ENCODE results near the gene CCDC86. TPM values are rescaled to one million over a fixed set of nuclear protein-coding genes. Genes with fewer than 3 reads are reported as not detected.

CCDC86 gene
- total RNA-seq, 4 donors from 2014 or later: 19.2 to 43.8 (median 21.8) TPM

GRCh38 chr11:60847896-60848295 lies 6.0 kb downstream of the CCDC86 start:
- no peak overlapping the region for H3K4me3 ChIP-seq (ENCODE audit: low read depth, poor library complexity, severe bottlenecking)
- TF ChIP-seq POLR2A (IDR thresholded peaks at IDR 0.05): no peak
- TF ChIP-seq CTCF (IDR thresholded peaks at IDR 0.05): no peak
- no peak for DNase-seq (ENCODE audit: low spot score in 2 of 2)
- intact Hi-C loops (cut with DNase I; ENCODE audit: low total_unique reads): loop anchor here (10.0 kb wide), 1 partner anchor 287 kb away; no protein-coding TSS in a partner anchor
- WGBS, 2 donors: 90 to 95% methylated on average over 12 of the region's 12 CpGs

DNA sequence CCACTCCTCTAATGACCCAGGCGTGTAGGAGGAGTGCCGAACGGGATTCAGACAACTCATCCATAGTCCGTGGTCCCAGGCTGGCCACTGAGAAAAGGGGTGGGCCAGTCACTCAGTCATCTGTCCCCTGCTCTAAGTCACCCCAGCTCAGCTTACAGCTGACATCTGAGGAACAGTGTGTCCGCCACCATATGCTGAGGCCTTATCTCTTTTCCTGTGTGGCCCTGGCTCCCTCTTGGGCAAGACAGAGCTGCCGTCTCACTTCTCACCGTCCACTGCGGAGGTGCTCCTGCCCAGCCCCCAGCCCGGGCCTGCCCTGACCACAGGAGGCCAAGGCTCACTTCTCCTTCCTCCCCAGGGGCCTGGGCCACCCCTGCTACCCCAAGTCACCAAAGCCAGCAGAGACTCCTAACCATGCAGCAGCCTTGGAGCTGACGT lies 6.8 kb downstream of the CCDC86 start:
- no peak for DNase-seq (ENCODE audit: low spot score in 2 of 2)
- TF ChIP-seq POLR2A (IDR thresholded peaks at IDR 0.05) (no peak), CTCF (IDR thresholded peaks at IDR 0.05) (no peak)
- H3K4me3 ChIP-seq (ENCODE audit: low read depth, poor library complexity, severe bottlenecking): no peak overlapping the region
- 88 to 93% methylated on average over 10 of the region's 10 CpGs for WGBS, 2 donors
- intact Hi-C loops (cut with DNase I; ENCODE audit: low total_unique reads): loop anchor here (10.0 kb wide), 1 partner anchor 286 kb away; no protein-coding TSS in a partner anchor

GRCh38 chr11:60849641-60850520 lies 8.0 kb downstream of the CCDC86 start:
- DNase-seq (ENCODE audit: low spot score in 2 of 2): no peak
- H3K4me3 ChIP-seq (ENCODE audit: low read depth, poor library complexity, severe bottlenecking): no peak overlapping the region
- TF ChIP-seq POLR2A (IDR thresholded peaks at IDR 0.05) (no peak), CTCF (IDR thresholded peaks at IDR 0.05) (no peak)
- intact Hi-C loops (cut with DNase I; ENCODE audit: low total_unique reads): loop anchor here (10.0 kb wide), 1 partner anchor 285 kb away; no protein-coding TSS in a partner anchor
- WGBS, 2 donors: 89 to 90% methylated on average over 29 of the region's 29 CpGs

DNA sequence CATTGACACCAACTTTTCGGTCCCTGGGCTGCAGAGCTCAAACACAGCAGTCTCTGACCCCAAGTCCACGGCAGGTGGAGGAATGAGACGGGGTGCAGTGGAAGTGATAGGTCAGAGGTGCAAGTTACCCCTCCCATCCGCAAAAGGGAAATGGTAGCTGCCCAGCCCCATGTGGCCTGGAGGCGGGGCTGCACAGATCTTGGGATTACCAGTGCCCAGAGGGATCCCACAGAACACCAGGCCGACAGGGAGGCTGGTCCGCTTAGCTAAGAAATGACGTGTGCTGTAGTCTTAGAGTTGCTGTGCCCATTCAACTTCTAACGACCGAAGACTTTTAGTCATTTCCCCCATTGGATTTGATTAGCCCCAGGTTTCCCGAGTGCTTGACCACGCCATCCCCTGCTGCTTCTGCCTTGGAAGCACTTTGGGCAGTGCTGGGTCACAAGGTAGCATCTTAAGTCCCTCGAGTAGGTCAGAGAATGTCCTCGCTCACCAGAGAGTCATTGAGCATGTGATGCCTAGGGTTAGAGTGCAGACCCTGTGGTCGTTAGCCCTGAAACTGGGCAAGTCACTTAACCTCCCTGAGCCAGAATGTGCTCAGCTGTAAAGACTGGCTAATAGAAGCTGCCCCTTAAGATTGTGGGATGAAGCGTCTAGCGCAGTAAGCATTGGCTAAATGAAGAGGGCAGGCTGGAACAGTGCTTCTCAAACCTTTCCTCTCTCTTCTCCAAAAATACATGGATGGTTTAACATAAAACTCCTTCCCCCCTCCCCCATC lies 9.6 kb downstream of the CCDC86 start:
- DNase-seq (ENCODE audit: low spot score in 2 of 2): no peak
- no peak overlapping the region for H3K4me3 ChIP-seq (ENCODE audit: low read depth, poor library complexity, severe bottlenecking)
- WGBS, 2 donors: 90 to 92% methylated on average over 17 of the region's 17 CpGs
- intact Hi-C loops (cut with DNase I; ENCODE audit: low total_unique reads): no loop called here
- TF ChIP-seq CTCF (IDR thresholded peaks at IDR 0.05): no peak
- no peak for TF ChIP-seq POLR2A (IDR thresholded peaks at IDR 0.05)

- no peak overlapping the region for H3K4me3 ChIP-seq (ENCODE audit: low read depth, poor library complexity, severe bottlenecking)
- TF ChIP-seq POLR2A (IDR thresholded peaks at IDR 0.05) (no peak), CTCF (IDR thresholded peaks at IDR 0.05) (no peak)
- DNase-seq (ENCODE audit: low spot score in 2 of 2): no peak
- WGBS, 2 donors: 70 to 72% methylated on average over 46 to 49 of the region's 78 CpGs
- intact Hi-C loops (cut with DNase I; ENCODE audit: low total_unique reads): no loop called here
Measured at GRCh38 chr11:60852117-60852981, 10.4 kb downstream of the CCDC86 start.
